ENCODE data around the gene MYL5. TPM values are rescaled to one million over a fixed set of nuclear protein-coding genes. Genes with fewer than 3 reads are reported as not detected.

The MYL5 gene
- total RNA-seq, 4 donors from 2014 or later = 20.3 to 199 (median 33.4) TPM

DNA sequence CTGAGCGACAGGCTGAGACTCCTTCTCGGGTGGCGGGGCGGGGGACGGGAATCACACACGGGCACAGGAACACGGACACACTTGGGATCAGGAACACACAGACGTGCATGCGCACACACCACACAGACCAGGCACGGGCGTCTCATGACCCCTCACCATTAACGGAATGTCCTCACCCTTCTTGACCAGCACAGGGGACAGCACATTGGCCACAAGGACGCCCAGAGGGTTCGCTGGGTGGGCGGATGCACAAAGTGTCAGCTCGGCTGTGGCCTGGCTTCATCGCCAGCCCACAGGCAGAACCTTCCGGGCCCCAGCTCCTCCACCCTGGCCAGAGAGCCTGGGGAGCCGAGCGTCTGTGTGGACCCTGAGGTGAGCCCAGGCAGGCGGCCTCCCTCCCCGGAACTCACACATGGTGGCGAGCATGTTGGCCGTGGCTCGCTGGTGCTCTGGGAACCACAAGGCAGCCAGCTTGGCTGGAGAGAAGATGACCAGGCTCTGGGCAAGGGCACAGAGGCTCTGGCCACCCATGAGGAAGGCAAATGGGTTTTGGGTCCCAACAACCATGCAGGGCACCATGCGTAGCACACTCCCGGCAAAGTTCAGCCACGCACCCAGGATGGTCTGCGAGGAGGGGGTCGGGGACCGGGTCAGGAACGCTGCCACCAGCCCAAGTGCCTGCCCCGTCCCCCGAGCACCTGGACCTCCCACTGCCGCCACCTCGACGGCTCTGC lies 11.5 kb downstream of the MYL5 start:
- H3K27me3 ChIP-seq = no peaks in the 10 kb centered on the region
- peaks cover 16 to 62% (median 57%) of the 10 kb centered on the region in 4 donors for H3K4me1 ChIP-seq
- no peaks in the 10 kb centered on the region for H3K36me3 ChIP-seq
- no peak overlapping the region for H3K27ac ChIP-seq
- H3K9me3 ChIP-seq = no peaks in the 10 kb centered on the region
- in situ Hi-C loops (cut with MboI; ENCODE audit: low pct_ligation_motif_present in 1 of 4, low pct_unique_long_range_greater_than_20kb in 1 of 4, low sequenced_read_pairs in 3 of 4) (no loop called here), intact Hi-C loops (cut with DNase I; ENCODE audit: low total_unique reads) (no loop called here)
- 83 to 94% methylated on average over 13 to 25 of the region's 37 CpGs for WGBS, 2 donors (ENCODE audit: low coverage in 1 of 2)
- TF ChIP-seq EP300 (IDR thresholded peaks at IDR 0.05; ENCODE audit: low read depth) (no peak), POLR2A (IDR thresholded peaks at IDR 0.05) (no peak), POLR2AphosphoS5 (IDR thresholded peaks at IDR 0.05) (no peak)
- TF ChIP-seq, protein P1, sequence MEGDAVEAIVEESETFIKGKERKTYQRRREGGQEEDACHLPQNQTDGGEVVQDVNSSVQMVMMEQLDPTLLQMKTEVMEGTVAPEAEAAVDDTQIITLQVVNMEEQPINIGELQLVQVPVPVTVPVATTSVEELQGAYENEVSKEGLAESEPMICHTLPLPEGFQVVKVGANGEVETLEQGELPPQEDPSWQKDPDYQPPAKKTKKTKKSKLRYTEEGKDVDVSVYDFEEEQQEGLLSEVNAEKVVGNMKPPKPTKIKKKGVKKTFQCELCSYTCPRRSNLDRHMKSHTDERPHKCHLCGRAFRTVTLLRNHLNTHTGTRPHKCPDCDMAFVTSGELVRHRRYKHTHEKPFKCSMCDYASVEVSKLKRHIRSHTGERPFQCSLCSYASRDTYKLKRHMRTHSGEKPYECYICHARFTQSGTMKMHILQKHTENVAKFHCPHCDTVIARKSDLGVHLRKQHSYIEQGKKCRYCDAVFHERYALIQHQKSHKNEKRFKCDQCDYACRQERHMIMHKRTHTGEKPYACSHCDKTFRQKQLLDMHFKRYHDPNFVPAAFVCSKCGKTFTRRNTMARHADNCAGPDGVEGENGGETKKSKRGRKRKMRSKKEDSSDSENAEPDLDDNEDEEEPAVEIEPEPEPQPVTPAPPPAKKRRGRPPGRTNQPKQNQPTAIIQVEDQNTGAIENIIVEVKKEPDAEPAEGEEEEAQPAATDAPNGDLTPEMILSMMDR (IDR thresholded peaks at IDR 0.05) = no peak
- no peak overlapping the region for H3K4me3 ChIP-seq
- DNase-seq = no peak

GRCh38 chr4:686413-687040 lies 12.2 kb downstream of the MYL5 start:
- Histone ChIP-seq H3K27me3 (no peaks in the 10 kb centered on the region), H3K4me1 (peaks cover 16 to 57% (median 52%) of the 10 kb centered on the region in 4 donors), H3K9me3 (no peaks in the 10 kb centered on the region), H3K27ac (peak overlapping the region; percentile 76 to 87 (median 78)), H3K36me3 (no peaks in the 10 kb centered on the region), H3K4me3 (no peak overlapping the region)
- 89 to 100% methylated on average over 1 to 28 of the region's 31 CpGs for WGBS, 2 donors (ENCODE audit: low coverage in 1 of 2)
- intact Hi-C loops (cut with DNase I; ENCODE audit: low total_unique reads) (no loop called here), in situ Hi-C loops (cut with MboI; ENCODE audit: low pct_ligation_motif_present in 1 of 4, low pct_unique_long_range_greater_than_20kb in 1 of 4, low sequenced_read_pairs in 3 of 4) (no loop called here)
- no peak for DNase-seq
- TF ChIP-seq POLR2A (IDR thresholded peaks at IDR 0.05) (no peak), EP300 (IDR thresholded peaks at IDR 0.05; ENCODE audit: low read depth) (no peak), POLR2AphosphoS5 (IDR thresholded peaks at IDR 0.05) (no peak)
- TF ChIP-seq, protein P1 (IDR thresholded peaks at IDR 0.05) = no peak

GRCh38 chr4:687048-687970 lies 13.0 kb downstream of the MYL5 start:
- peaks cover 16 to 51% (median 45%) of the 10 kb centered on the region in 4 donors for H3K4me1 ChIP-seq
- 20 to 60% methylated on average over 2 to 36 of the region's 38 CpGs for WGBS, 2 donors (ENCODE audit: low coverage in 1 of 2)
- TF ChIP-seq POLR2A (IDR thresholded peaks at IDR 0.05) (no peak), POLR2AphosphoS5 (IDR thresholded peaks at IDR 0.05) (peak; percentile 44 to 51 (median 46))
- TF ChIP-seq, protein P1 (IDR thresholded peaks at IDR 0.05) = no peak
- peak overlapping the region in 1 of 4 donors; percentile 10 for H3K4me3 ChIP-seq
- H3K36me3 ChIP-seq = no peaks in the 10 kb centered on the region
- in situ Hi-C loops (cut with MboI; ENCODE audit: low pct_ligation_motif_present in 1 of 4, low pct_unique_long_range_greater_than_20kb in 1 of 4, low sequenced_read_pairs in 3 of 4) = no loop called here
- intact Hi-C loops (cut with DNase I; ENCODE audit: low total_unique reads) = no loop called here
- DNase-seq = peak; percentile 91
- no peaks in the 10 kb centered on the region for H3K27me3 ChIP-seq
- no peaks in the 10 kb centered on the region for H3K9me3 ChIP-seq
- H3K27ac ChIP-seq = peak overlapping the region; percentile 76 to 87 (median 78)
